Stimulated activated CD4-positive, alpha-beta T cell treated with anti-CD3 and anti-CD28 coated beads, Interleukin-1b, Interleukin-23, amount 100 ng/mL, for 1 hour (primary cell): Measurements from ENCODE around the gene KAT14.
"Not testable (repeated sequence)": the region's sequence is repeated elsewhere in the genome, so short reads cannot be mapped to it uniquely, and the experiment has no call there.

ENCODE experiments used
- DNase-seq, 2 donors: peaks; one replicate each; pipeline ENCODE4 v3.0.0-alpha.2; 2020; ENCODE audit warnings: low read depth in 2 of 2

Gene KAT14, protein sequence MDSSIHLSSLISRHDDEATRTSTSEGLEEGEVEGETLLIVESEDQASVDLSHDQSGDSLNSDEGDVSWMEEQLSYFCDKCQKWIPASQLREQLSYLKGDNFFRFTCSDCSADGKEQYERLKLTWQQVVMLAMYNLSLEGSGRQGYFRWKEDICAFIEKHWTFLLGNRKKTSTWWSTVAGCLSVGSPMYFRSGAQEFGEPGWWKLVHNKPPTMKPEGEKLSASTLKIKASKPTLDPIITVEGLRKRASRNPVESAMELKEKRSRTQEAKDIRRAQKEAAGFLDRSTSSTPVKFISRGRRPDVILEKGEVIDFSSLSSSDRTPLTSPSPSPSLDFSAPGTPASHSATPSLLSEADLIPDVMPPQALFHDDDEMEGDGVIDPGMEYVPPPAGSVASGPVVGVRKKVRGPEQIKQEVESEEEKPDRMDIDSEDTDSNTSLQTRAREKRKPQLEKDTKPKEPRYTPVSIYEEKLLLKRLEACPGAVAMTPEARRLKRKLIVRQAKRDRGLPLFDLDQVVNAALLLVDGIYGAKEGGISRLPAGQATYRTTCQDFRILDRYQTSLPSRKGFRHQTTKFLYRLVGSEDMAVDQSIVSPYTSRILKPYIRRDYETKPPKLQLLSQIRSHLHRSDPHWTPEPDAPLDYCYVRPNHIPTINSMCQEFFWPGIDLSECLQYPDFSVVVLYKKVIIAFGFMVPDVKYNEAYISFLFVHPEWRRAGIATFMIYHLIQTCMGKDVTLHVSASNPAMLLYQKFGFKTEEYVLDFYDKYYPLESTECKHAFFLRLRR

DNA sequence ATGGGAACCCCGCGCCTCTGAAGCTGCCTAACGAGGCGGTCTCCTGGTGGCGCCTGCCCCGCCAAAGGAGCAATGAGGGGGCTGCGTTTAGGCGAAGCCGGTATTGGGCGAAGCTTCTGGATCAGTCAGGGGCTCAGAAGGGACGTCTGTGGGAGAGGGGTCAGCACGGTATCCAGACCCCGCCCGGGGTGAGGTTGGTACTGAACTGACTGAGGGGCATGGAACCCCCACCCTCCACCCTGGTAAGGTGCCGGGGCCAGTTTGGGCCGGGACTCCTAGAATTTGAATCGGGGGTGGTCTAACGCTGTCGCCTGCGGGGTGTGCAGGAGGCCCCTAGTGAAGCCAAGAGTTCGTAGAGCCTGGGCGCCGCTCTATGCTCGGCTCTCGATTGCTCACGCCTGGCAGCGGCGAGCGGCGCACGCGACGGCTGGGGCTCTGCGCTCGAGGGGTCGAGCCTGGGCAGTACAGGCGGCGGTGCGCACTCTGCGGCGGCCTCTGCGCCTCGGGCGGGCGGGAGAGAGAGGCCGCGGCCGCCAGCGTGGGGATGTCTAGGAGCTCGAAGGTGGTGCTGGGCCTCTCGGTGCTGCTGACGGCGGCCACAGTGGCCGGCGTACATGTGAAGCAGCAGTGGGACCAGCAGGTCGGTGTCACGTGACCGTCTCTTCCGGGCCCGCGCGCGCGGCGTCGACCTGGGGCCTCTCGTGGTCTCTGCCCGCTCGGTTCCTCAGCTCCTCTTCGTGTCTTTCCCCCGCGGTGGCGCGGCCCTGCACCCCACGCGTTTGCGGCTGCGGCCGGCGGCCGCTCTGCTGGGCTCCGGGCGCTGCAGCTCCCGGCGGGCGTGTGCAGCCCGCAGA, at the start of gene KAT14, which contains the start of gene PET117:
KAT14 (plus strand) TSS at position 452 of the 854 bp plus-strand sequence. CDS start 4,798 bp downstream, outside the sequence.
PET117 (plus strand) TSS at position 452 of the 854 bp plus-strand sequence; CDS start at position 545, 93 bp downstream.
- DNase-seq: peak; percentile 73 to 90

DNA sequence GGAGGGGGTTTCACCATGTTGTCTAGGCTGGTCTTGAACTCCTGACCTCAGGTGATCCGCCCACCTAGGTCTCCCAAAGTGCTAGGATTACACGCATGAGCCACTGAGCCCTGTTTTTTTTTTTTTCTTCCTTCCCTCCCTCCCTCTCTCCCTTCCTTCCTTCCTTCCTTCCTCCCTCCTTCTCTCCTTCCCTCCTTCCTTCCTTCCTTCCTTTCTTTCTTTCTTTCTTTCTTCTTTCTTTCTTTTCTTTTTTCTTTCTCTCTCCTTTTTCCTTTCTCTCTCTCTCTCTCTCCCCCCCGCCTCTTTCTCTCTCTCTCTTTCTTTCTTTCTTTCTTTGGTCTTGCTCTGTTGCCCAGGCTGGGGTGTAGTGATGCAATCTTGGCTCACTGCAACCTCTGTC, 49.4 kb upstream of the KAT14 start:
- not testable (repeated sequence) for DNase-seq

DNA sequence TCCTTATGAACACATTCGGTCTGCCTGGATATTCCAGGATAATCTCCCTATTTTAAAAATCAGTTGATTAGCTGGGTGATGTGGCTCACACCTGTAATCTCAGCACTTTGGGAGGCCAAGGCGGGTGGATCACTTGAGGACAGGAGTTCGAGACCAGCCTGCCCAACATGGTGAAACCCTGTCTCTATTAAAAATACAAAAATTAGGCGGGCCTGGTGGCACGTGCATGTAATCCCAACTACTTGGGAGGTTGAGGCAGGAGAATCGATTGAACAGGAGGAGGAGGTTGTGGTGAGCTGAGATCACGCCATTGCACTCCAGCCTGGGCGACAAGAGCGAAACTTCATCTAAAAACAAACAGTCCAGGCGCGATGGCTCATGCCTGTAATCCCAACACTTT, 48.8 kb upstream of the KAT14 start:
- not testable (repeated sequence) for DNase-seq

DNA sequence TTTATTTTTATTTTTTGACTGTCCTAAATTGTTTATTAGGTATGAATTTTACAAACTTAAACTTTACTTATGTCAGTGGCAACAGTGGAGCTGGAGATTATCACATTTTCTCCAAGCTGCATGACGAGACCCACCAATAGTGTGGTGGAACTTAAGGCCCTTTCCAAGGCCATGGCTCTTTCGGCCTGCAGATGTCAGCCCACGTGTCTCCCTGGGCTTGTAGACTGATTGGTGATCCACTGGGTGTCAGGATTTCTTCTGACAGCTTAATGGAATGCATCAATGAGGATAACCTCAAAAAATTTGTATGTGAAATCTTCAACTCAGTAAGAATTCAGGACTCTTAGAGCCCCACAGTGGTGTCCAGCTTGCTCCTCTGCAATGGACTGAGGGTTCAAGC, 47.6 kb upstream of the KAT14 start:
- no peak for DNase-seq

DNA sequence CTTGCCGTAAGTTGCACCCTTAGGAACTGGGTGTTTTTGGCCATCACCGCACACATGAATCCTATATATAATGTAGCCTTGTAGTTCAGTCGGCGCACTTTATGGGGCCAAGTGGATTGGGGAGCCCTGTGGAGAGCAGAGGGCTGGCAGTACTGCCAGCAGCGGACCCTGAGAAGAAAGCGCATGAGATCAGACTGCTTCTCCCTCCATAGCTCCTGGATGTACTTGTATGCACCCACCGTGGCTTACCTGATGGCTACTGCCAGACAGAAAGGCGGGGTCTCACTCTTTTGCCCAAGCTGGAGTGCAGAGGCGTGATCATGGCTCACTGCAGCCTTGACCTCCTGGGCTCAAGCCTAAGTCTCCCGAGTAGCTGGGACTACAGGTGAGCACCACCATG, 47.2 kb upstream of the KAT14 start:
- DNase-seq: no peak

DNA sequence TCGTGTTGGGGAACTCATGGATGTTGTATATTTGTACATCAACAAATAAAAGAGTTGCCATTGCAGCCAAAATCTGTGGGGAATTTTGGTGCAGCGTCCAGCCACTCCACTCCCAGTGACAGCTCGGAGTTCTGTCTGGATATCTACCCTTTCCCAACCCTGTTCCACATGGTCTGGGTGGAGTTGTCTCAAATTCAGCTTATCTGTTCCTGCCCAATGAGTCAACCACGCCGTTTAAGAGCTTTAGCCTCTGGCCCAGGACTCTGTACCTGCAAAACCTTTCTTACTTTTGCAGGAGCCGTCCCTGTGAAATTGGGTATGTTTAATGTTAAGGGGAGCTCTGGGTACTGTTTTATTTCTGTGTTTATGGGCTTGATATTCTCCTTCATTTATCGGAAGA, 46.0 kb upstream of the KAT14 start:
- no peak for DNase-seq

DNA sequence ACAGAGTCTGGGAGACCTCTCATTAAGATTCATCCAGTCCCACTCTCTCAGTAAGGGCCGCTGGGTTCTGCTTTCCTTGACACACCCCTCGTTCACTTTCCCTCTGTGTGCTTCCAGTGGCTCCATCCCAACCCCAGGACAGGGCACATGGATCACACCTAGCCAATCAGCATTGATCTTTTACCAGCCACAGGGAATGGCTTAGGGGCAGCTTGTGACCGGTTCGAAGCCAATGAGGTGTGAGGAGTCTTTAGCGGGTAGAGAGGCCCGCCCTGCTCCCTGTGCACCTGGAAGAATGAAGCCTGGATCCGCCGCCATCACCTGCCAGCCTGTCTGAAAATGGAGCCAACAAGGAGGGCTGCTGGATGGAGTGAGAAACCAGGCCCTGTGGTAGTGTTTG, 44.8 kb upstream of the KAT14 start:
- DNase-seq: no peak

DNA sequence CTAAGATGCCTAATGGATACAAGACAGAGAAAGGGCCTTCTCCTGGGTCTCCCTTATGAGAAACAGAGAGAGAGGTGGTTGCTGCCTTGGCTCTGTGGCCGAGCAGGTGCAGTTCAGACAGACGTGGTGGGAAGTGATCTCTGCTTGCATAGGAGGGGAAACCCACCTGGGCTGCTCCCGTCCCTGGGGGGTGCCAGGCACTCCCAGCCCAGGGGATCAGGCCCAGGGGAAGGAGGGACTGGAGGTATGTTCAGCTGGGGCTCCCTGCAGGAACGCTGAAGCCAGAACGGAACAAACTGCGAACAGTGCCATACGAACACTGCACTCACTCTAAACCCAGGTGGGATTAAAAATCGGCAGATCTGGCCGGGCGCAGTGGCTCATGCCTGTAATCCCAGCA, 44.3 kb upstream of the KAT14 start:
- DNase-seq: no peak

DNA sequence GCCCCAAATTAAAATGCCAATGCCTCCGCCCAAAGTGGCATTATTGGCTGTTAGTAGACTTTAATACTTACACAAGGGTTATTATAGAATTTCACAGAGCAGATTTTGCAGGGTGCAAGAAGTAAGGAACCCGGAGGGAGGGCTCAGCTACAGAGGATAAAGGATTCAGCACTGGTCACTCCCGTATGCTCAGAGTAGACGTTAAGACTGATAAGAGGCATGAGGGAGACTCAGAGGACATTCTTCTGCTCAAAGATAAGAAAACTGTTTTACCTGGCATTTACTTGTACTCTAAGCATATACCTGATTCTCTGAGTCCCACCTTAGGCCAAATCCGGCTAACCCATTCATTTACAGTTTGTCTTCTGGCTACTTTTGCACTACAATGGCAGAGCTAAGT, 43.5 kb upstream of the KAT14 start:
- DNase-seq: no peak

DNA sequence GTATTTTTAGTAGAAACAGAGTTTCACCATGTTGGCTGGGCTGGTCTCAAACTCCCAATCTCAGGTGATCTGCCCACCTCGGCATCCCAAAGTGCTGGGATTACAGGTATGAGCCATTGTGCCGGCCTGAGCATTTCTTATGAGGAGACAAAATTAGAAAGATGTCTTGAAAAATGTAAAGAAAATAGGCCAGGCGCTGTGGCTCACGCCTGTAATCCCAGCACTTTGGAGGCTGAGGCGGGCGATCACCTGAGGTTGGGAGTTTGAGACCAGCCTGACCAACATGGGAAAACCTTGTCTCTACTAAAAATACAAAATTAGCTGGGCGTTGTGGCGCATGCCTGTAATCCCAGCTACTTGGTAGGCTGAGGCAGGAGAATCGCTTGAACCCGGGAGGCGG, 37.1 kb upstream of the KAT14 start:
- not testable (repeated sequence) for DNase-seq

DNA sequence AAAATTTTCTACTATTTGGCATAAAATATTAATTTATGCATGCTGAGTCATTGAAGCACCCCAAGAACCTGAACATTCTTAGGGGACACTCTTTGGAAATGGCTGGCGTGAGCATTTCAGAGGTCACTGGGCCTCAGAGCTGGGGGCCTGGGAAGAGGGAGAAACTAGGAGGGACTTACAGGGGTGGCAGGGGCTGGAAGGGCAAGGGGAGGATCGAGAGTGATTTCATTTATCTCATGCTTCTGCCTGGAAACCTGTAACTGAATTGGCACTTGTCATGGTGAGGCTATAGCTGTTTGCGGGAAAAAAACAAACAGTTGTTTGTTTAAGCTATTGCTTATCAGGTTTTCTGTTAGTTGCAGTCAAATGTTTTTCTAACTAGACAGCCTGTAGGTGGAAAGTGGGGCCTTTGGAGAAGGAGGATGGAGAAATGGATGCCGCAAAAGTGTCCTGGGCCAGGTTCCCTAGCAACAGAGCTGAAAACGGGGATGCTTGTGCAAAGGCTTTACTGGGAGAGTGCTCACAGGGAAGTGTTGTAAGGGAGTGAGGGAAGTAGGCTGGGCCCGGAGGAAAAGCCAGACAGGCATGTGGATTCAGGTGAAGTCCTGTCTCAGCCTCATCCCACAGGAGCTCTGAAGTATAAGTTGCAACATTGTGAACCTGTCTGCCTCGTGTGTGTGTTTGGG, 36.4 kb upstream of the KAT14 start:
- no peak for DNase-seq

DNA sequence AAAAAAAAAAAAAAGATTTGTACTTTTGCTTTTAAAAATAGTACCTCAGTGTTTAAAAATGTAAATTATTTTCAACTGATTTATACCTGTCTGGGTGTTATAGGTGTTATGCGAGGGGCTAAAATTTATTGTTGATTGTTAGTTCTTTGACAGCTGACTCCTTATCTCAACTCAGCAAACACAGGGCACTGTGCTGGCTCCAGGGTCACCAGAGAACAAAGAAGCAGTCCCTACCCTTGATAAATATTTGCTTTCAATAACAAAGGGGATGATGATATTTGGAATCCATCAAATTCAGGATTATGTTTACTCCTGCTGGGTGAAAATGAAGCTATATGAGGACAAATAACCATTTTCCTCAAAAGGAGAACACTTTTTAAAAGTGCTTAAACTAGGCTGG, 34.2 kb upstream of the KAT14 start:
- DNase-seq: no peak

DNA sequence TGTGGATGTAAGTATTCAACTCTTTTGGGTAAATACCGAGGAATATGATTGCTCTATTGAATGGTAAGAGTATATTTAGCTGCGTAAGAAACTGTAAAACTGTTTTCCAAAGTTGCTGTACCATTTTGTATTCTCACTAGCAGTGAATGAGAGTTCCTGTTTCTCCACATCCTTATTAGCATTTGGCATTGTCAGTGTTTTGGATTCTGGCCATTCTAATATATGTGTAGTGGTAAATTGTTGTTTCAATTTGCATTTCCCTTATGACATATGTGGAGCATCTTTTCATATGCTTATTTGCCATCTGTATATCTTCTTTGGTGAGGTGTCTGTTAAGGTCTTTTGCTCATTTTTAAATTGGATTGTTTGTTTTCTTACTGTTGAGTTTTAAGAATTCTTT, 29.3 kb upstream of the KAT14 start:
- DNase-seq: no peak

DNA sequence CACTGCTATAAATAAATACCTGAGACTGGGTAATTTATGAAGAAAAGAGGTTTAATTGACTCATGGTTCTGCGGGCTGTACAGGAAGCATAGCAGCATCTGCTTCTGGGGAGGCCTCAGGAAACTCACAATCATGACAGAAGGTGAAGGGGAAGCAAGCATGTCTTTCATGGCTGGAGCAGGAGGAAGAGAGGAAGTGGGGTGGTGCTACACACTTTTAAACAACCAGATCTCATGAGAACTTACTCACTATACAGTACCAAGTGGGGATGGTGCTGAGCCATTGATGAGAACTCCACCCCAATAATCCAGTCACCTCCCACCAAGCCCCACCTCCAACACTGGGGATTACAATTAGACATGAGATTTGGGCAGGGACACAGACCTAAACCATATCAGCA, 9.1 kb upstream of the KAT14 start:
- not testable (repeated sequence) for DNase-seq

DNA sequence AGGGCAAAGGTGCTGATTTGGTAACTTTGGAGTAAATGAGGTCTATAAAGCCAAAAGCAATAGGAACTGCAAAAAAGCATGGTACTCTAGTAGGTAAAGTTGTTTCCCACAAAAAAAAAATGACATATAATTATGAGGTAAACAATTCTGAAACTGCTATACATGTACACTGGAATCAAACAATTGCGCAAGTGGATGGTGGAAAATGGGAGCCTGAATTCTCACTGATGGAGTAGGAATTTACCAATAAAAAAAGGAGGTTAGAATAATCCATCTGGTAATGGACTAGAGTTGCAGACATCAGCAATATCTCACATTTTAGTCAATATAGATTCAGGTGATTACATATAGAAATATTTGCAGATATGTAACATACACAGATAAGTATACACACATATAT, 5.0 kb upstream of the KAT14 start:
- DNase-seq: no peak

DNA sequence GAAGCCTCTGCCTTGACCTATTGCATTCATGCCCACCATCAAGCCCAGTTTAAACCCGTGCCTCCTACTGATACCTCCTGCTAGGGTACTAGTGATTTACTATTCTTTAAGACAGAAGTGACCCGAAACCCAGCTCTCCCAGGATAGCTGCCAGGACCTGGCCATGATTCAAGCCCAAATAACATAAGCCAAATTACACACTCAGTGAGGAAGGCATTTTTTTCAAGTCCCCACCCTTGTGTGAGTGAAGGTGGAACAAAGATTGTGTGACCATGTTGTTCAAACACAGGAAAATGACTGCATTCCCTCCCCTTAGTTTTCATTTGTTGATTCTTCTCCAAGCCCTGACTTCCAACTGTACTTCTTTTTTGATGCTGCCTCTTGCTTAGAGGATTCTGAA, 3.7 kb upstream of the KAT14 start:
- DNase-seq: no peak

DNA sequence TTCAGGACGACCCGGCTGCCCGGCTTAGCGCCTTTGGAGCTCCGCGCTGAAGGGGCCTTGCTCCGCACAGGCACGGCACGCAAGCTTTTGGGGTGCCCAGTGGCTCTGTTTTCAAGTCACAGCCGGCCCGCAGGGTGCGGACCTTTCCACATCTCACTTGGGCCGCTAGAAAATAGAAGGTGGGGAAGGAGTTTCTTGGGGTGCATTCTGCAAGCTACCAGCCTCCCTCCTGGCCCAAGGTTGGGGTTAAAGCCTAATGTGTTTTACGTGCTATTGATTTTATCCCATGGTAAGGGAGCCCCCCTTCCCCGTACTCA, 561 bp downstream of the KAT14 start:
- no peak for DNase-seq

DNA sequence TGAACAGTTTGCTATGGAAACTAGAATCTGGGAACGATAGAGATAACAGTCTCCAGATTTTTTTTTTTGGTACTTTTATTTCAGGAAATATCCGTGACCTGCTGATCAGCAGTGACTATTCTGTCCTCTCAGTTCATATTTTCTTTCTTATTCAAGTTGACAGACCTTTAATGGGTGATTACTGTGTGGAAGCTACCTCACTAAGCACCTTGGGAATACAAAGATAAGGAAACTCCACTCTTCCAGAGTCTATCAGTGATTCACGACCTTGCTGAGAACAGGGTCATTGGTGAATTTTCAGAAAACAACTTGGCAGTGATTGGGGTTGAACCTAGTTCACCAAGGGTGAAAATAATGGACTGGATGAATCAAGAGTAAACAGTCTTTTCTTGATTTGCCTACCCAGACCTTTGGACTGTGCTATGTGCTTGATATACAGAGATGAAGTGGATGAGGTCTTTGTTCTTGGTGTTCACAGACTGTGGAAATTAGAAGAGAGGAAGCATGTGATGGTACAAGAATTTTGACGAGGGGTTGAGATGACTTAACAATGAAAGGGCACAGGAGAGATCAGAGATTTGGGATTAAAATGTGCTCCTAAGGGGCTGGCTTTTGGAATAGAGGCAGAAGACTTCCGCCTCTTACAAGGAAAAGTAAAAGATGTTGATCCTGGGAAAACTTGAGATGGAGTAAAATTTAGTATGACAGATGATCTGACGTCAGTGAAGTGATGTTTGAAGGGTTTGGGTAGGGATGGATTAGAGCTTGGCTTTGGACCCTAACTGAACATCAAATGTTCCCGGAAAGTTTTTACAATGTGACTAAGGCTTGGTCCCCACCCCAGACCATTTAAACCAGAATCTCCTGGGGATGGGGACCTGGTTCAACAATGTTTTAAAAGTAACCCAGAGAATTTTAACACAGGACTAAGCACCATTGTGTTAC, 1.2 kb downstream of the KAT14 start:
- no peak for DNase-seq

DNA sequence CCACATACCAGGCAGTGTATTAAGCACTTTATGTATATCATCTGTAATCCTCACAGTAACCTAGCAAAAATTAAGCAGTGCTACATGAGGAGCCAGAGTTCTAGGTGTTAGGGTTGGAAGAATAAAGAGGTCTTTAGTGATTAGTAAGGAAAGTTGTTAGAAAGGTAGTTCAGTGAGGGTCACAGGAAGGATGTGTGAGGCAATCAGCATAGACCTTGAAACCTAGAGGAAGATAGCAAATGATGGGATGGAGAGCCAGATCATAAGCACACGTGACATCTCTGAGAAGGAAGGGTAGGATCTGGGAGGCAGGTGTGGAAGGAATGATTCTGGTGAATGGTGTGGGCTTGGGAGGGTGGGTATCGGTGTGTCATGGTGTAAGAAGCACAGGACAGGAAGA, 2.2 kb downstream of the KAT14 start:
- no peak for DNase-seq

DNA sequence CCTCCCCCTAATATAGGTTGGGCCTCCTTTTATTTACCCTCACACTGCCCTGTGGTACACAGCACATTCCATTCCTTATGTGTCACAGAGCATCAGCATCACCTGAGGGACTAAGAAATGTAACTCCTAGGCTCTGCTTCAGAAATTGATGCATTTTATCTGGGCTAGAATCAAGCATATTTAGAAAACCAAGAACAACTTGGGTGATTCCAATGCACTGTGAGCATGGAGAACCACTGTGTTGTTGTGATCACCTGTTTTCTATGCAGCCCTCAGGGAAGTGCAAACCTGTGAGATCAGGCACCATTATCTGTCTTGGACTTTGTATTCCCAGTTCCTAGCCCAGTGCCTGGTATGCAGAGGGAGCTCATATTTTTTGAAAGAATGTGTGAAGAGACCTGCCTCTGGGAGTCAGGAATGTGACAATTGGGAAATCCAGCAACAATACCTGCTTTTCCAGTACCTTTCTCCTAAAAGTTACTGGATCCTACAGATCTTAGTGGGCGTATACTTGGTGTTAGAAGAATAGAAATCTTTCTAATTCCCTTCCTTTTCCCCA, 7.0 kb downstream of the KAT14 start:
- DNase-seq: no peak
